Thyroid gland (tissue), 4 donors: Measurements from ENCODE around the gene SYNGR3. TPM values are rescaled to one million over a fixed set of nuclear protein-coding genes. Genes with fewer than 3 reads are reported as not detected.

ENCODE experiments used
- DNase-seq, 2 donors: peaks; one replicate each; pipeline ENCODE4 v3.0.0-alpha.2; 2019
- H3K27ac ChIP-seq, 3 donors: fragments of 200-600 bp; sonication (generic); 1 replicate in 2 of 3; 2 replicates in 1 of 3; pipeline ENCODE4 v1.5.1; 2016 to 2019; ENCODE audit warnings: mild to moderate bottlenecking in 1 of 3, moderate library complexity in 1 of 3
- H3K27me3 ChIP-seq: fragments of 200-600 bp; sonication (generic); one replicate; pipeline ENCODE4 v1.5.1; 2019
- H3K36me3 ChIP-seq, 2 donors: fragments of 200-600 bp; sonication (generic); one replicate each; pipeline ENCODE4 v1.5.1; 2016 to 2019
- H3K4me1 ChIP-seq, 2 donors: fragments of 200-600 bp; sonication (generic); one replicate each; pipeline ENCODE4 v1.5.1; 2017 to 2019
- H3K4me3 ChIP-seq, 3 donors: fragments of 200-600 bp; sonication (generic); replicated peaks in 1 of 3; 1 replicate in 2 of 3; 2 replicates in 1 of 3; pipeline ENCODE4 v1.5.1; 2016; ENCODE audit warnings: mild to moderate bottlenecking in 1 of 3
- H3K9me3 ChIP-seq: fragments of 200-600 bp; sonication (generic); one replicate; pipeline ENCODE4 v1.5.1; 2017
- CTCF ChIP-seq, 6 experiments: fragments of 200-600 bp in 3 of 6; fragments of 450-650 bp in 3 of 6; sonication (generic) in 3 of 6; IDR thresholded peaks; one replicate each; pipeline ENCODE4 v1.5.1; 2016 to 2019; ENCODE audit warnings: antibody characterized with exemption in 6 of 6, mild to moderate bottlenecking in 2 of 6, inconsistent platforms in 1 of 6, moderate library complexity in 1 of 6
- POLR2A ChIP-seq, 2 donors: fragments of 450-650 bp; IDR thresholded peaks; one replicate each; pipeline ENCODE4 v1.6.1; 2017; ENCODE audit warnings: antibody characterized with exemption in 2 of 2, mild to moderate bottlenecking in 2 of 2, moderate library complexity in 1 of 2
- WGBS, 2 donors: methylation state at CpG; one replicate each; pipeline ENCODE4 v1.1.5; 2017; 5-methylcytosine and 5-hydroxymethylcytosine counted together
- intact Hi-C: fragments of 100-400 bp; cut with DNase I; formaldehyde crosslinking; loops from one replicate; pipeline ENCODE4 v1.15.1; 2023
- total RNA-seq, 4 donors: library from RNA; depleted of rRNA; stranded (reverse); fragments of >200 nt; gene quantifications; one replicate each; pipeline ENCODE4 v1.2.3, GENCODE V29; 2016

SYNGR3 gene
- total RNA-seq, 4 donors from 2014 or later, result not detected

DNA sequence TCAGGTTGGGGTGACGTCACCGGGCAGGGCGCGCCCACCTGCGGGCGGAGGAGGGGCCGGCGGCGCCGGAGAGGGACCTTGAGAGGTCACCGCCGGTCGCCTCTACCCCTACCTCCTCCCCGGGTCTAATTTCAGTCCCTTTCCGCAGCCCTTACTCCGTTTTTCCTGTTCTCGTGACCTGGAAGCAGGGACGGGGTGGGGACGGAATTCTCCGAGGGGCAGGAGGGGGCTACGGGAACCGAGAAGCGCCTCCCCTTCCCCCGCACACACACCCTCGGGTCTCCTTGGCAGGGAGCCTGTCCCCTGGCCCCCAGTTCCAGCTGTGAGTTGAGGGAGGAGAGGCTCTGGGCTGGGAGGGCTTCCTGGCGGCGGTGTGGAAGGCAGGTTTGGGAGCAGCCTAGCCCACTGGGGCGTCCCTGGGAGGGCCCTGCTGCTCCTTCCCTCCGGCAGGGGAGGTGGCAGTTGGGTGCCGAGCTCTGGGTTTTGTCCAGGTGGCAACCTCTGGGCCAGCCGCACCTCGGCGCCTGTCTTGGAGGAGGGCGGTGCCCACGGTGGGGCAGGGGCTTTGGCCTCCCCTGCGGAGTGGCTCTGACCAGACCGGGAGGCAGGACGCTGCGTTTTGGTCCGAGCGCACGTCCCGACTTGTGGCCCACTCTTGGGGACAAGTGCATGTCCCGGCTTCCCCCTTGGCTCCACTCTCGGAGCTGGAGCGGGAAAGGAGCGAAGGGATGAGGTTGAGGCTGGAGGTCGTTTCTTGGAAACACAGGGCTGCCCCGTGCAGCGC, 773 bp downstream of the SYNGR3 start:
- TF ChIP-seq POLR2A (IDR thresholded peaks at IDR 0.05) (no peak), CTCF (IDR thresholded peaks at IDR 0.05) (no peak)
- Histone ChIP-seq H3K4me1 (peaks cover 24 to 36% of the 10 kb centered on the region in 2 donors), H3K27me3 (peaks cover 14% of the 10 kb centered on the region), H3K4me3 (no peak overlapping the region), H3K36me3 (peaks cover 9 to 12% of the 10 kb centered on the region in 2 donors), H3K9me3 (no peaks in the 10 kb centered on the region), H3K27ac (no peak overlapping the region)
- intact Hi-C loops, result no loop called here
- 1 to 3% methylated on average over 32 to 36 of the region's 50 CpGs for WGBS, 2 donors
- no peak for DNase-seq

DNA sequence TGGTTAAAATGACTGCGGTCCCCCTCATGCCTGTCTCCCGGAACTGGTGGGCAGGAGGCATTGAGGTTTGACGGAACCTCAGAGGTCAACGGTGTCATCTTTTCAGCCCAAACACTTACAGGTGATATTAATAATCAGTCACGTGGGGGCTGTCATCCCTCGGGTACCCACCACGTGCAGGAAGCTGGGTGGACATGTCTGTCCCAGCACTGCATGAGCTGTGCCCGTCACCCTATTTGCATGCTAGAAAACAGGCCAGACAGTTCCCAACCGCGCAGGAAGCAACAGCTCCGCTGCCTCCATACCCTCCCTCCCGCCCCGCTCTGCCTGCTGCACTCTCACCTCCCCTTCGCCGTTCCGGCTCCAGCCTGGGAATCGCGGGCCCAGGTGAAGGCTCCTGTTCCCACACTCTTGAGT, 1.4 kb downstream of the SYNGR3 start:
- intact Hi-C loops, result no loop called here
- peaks cover 24 to 36% of the 10 kb centered on the region in 2 donors for H3K4me1 ChIP-seq
- WGBS, 2 donors, result 10 to 15% methylated on average over 10 to 16 of the region's 18 CpGs
- TF ChIP-seq POLR2A (IDR thresholded peaks at IDR 0.05) (no peak), CTCF (IDR thresholded peaks at IDR 0.05) (no peak)
- DNase-seq, result no peak
- H3K27me3 ChIP-seq, result peaks cover 14% of the 10 kb centered on the region
- no peaks in the 10 kb centered on the region for H3K9me3 ChIP-seq
- H3K27ac ChIP-seq, result no peak overlapping the region
- H3K36me3 ChIP-seq, result peaks cover 3 to 6% of the 10 kb centered on the region in 2 donors
- no peak overlapping the region for H3K4me3 ChIP-seq

- TF ChIP-seq CTCF (IDR thresholded peaks at IDR 0.05) (no peak), POLR2A (IDR thresholded peaks at IDR 0.05) (no peak)
- H3K4me3 ChIP-seq, result peak overlapping the region in 1 of 3 donors; percentile 30
- H3K9me3 ChIP-seq, result no peaks in the 10 kb centered on the region
- no peak for DNase-seq
- intact Hi-C loops, result no loop called here
- peaks cover 14% of the 10 kb centered on the region for H3K27me3 ChIP-seq
- peaks cover 24 to 36% of the 10 kb centered on the region in 2 donors for H3K4me1 ChIP-seq
- peaks cover 0 to 2% of the 10 kb centered on the region in 2 donors for H3K36me3 ChIP-seq
- no peak overlapping the region for H3K27ac ChIP-seq
- 13% methylated on average over 19 to 20 of the region's 22 CpGs for WGBS, 2 donors
Observed at GRCh38 chr16:1991588-1991947, 1.8 kb downstream of the SYNGR3 start.

- peaks cover 24 to 36% of the 10 kb centered on the region in 2 donors for H3K4me1 ChIP-seq
- no peaks in the 10 kb centered on the region for H3K36me3 ChIP-seq
- no peaks in the 10 kb centered on the region for H3K9me3 ChIP-seq
- 11% methylated on average over 9 of the region's 96 CpGs; no CpG with 5 or more reads in 1 of the 2 donors for WGBS, 2 donors
- H3K27ac ChIP-seq, result no peak overlapping the region
- peak overlapping the region in 1 of 3 donors; percentile 30 for H3K4me3 ChIP-seq
- intact Hi-C loops, result no loop called here
- TF ChIP-seq CTCF (IDR thresholded peaks at IDR 0.05) (no peak), POLR2A (IDR thresholded peaks at IDR 0.05) (peak in 1 of 2 donors; percentile 14)
- H3K27me3 ChIP-seq, result peaks cover 14% of the 10 kb centered on the region
- peak; percentile 83 to 84 for DNase-seq
Observed at GRCh38 chr16:1991948-1992703, 2.4 kb downstream of the SYNGR3 start.
